Measurements from ENCODE around the gene FAM184A. TPM values are rescaled to one million over a fixed set of nuclear protein-coding genes. Genes with fewer than 3 reads are reported as not detected.

The FAM184A gene
- total and polyA plus RNA-seq, 2 of the 13 experiments (the other 11 are each of a cell fraction or from before 2014, with no cell fraction given), result 7.0 to 18.0 TPM

DNA sequence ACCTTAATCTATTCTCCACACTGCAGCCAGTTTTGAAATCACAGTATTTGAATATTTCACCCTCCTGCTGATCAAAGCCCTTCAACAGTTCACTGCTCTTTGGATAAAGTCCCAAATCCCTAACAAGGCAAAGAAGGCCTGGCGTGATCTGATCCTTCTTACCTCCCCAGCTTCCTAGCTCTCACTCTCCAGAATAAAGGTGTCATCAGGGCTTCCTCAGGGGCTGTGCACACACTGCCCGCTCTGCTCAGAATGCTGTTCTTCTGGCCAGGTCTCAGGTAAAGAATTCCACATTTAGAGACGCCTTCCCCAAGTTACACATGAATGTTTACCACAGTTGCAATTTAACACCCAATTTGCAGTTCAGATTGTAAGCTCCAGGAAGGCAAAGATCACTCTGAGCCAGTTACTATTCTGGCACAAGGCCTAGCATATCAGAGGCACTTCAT lies 84.6 kb downstream of the FAM184A start:
- FAIRE-seq, result no peak
- Histone ChIP-seq H3K9me3 (ENCODE audit: low read length) (no peaks in the 10 kb centered on the region), H3K27ac (ENCODE audit: extremely low read length, insufficient read depth, low read length) (peak overlapping the region; percentile 46), H3K79me2 (ENCODE audit: insufficient read depth, low read length) (no peaks in the 10 kb centered on the region), H3K27me3 (ENCODE audit: control insufficient read depth in 1 of 2, insufficient read depth in 2 of 2, low read length in 2 of 2) (no peaks in the 10 kb centered on the region), H3K9ac (ENCODE audit: insufficient read depth, low read depth, low read length) (no peak overlapping the region), H3K4me3 (replicated peaks in 1 of 3; ENCODE audit: insufficient read depth in 1 of 3, low read depth in 2 of 3, low read length in 3 of 3) (no peak overlapping the region), H3K4me2 (ENCODE audit: low read depth, low read length) (peak overlapping the region; percentile 11), H2AFZ (ENCODE audit: low read length) (no peak overlapping the region), H4K20me1 (ENCODE audit: insufficient read depth, low read length) (no peaks in the 10 kb centered on the region), H3K36me3 (replicated peaks in 1 of 2; ENCODE audit: control insufficient read depth in 1 of 2, insufficient read depth in 2 of 2, low read length in 2 of 2) (no peaks in the 10 kb centered on the region), H3K4me1 (ENCODE audit: insufficient read depth, low read length) (peaks cover 12% of the 10 kb centered on the region)
- ATAC-seq, result peak; percentile 89
- peak; percentile 5 for DNase-seq (ENCODE audit: low spot score)
- in situ Hi-C loops (cut with HindIII; ENCODE audit: extremely low pct_ligation_motif_present, low pct_unique_long_range_greater_than_20kb) (no loop called here), intact Hi-C loops (cut with micrococcal nuclease; ENCODE audit: unreplicated experiment) (no loop called here)
- POLR2A ChIA-PET, result no interaction called here
- TF ChIP-seq HNF4G (IDR thresholded peaks at IDR 0.05; ENCODE audit: borderline replicate concordance, low read depth, low read length), result 0 out of 2 replicates have a peak, but pooled peaks have one; percentile 15
- no peak for TF ChIP-seq HNF4G (CRISPR knock-in tag; IDR thresholded peaks at IDR 0.05; ENCODE audit: borderline replicate concordance, low read depth)
- TF ChIP-seq TBX2 (CRISPR knock-in tag; IDR thresholded peaks at IDR 0.05; ENCODE audit: borderline replicate concordance), result peak; percentile 44
- TF ChIP-seq, protein P1, sequence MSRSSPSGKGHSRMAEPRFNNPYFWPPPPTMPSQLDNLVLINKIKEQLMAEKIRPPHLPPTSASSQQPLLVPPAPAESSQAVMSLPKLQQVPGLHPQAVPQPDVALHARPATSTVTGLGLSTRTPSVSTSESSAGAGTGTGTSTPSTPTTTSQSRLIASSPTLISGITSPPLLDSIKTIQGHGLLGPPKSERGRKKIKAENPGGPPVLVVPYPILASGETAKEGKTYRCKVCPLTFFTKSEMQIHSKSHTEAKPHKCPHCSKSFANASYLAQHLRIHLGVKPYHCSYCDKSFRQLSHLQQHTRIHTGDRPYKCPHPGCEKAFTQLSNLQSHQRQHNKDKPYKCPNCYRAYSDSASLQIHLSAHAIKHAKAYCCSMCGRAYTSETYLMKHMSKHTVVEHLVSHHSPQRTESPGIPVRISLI (CRISPR knock-in tag; IDR thresholded peaks at IDR 0.05; ENCODE audit: borderline replicate concordance), result no peak
- CTCF ChIA-PET (ENCODE audit: low intra/inter-chr PET ratio, low total read pairs), result no interaction called here
- 42% methylated on average over 3 of the region's 3 CpGs for WGBS (ENCODE audit: low lambda C conversion rate)
- no TSS peak for BruUV-seq (replicated peaks)

- Histone ChIP-seq H3K9ac (ENCODE audit: insufficient read depth, low read depth, low read length) (no peak overlapping the region), H3K79me2 (ENCODE audit: insufficient read depth, low read length) (no peaks in the 10 kb centered on the region), H3K36me3 (replicated peaks in 1 of 2; ENCODE audit: control insufficient read depth in 1 of 2, insufficient read depth in 2 of 2, low read length in 2 of 2) (no peaks in the 10 kb centered on the region), H2AFZ (ENCODE audit: low read length) (no peak overlapping the region), H3K27ac (ENCODE audit: extremely low read length, insufficient read depth, low read length) (peak overlapping the region; percentile 46), H3K27me3 (ENCODE audit: control insufficient read depth in 1 of 2, insufficient read depth in 2 of 2, low read length in 2 of 2) (no peaks in the 10 kb centered on the region), H4K20me1 (ENCODE audit: insufficient read depth, low read length) (no peaks in the 10 kb centered on the region), H3K4me3 (replicated peaks in 1 of 3; ENCODE audit: insufficient read depth in 1 of 3, low read depth in 2 of 3, low read length in 3 of 3) (no peak overlapping the region), H3K4me1 (ENCODE audit: insufficient read depth, low read length) (peaks cover 12% of the 10 kb centered on the region), H3K9me3 (ENCODE audit: low read length) (no peaks in the 10 kb centered on the region), H3K4me2 (ENCODE audit: low read depth, low read length) (peak overlapping the region; percentile 11)
- in situ Hi-C loops (cut with HindIII; ENCODE audit: extremely low pct_ligation_motif_present, low pct_unique_long_range_greater_than_20kb), result no loop called here
- intact Hi-C loops (cut with micrococcal nuclease; ENCODE audit: unreplicated experiment), result no loop called here
- POLR2A ChIA-PET, result no interaction called here
- BruUV-seq (replicated peaks), result no TSS peak
- CTCF ChIA-PET (ENCODE audit: low intra/inter-chr PET ratio, low total read pairs), result no interaction called here
- DNase-seq (ENCODE audit: low spot score) (no peak), ATAC-seq (peak; percentile 52; the same call in 2 of the 3 replicates), FAIRE-seq (no peak)
- WGBS (ENCODE audit: low lambda C conversion rate), result 64% methylated on average over 1 of the region's 1 CpG
- 0 out of 2 replicates have a peak, but pooled peaks have one; percentile 38 for TF ChIP-seq HNF1A (IDR thresholded peaks at IDR 0.05; ENCODE audit: low read depth)
- no peak for TF ChIP-seq HNF1A (CRISPR knock-in tag; IDR thresholded peaks at IDR 0.05; ENCODE audit: borderline replicate concordance)
- no peak for TF ChIP-seq ATF1 (CRISPR knock-in tag; IDR thresholded peaks at IDR 0.05)
Observed at GRCh38 chr6:118993358-118993757, 85.1 kb downstream of the FAM184A start.
